DND-41 (cell line): Measurements from ENCODE around the gene UBE3D.
"Not testable (repeated sequence)": the region's sequence is repeated elsewhere in the genome, so short reads cannot be mapped to it uniquely, and the experiment has no call there.

Experiments
- CTCF ChIP-seq: IDR thresholded peaks from 2 replicates; pipeline ENCODE4 v1.5.1; 2012; ENCODE audit warnings: borderline replicate concordance, low read length, moderate library complexity, mild to moderate bottlenecking; ENCODE audit not compliant: poor library complexity, severe bottlenecking; ENCODE audit errors: extremely low read depth
- EZH2 ChIP-seq: IDR thresholded peaks from 3 replicates; pipeline ENCODE4 v1.6.1; 2012; ENCODE audit warnings: borderline replicate concordance, low read depth, mild to moderate bottlenecking, moderate library complexity, low read length, inconsistent platforms; ENCODE audit not compliant: severe bottlenecking

- not testable (repeated sequence) for TF ChIP-seq EZH2, CTCF
These were observed 174.1 kb downstream of the UBE3D start for GRCh38 chr6:82891503-82891902.
